Left ventricle myocardium inferior (tissue), 1 donor: ENCODE measurements around the gene C1orf87. TPM values are rescaled to one million over a fixed set of nuclear protein-coding genes. Genes with fewer than 3 reads are reported as not detected.

Experiments used
- DNase-seq: peaks from one replicate; pipeline ENCODE4 v3.0.0-alpha.2; 2020
- H3K27ac ChIP-seq: fragments of 200-600 bp; replicated peaks from 2 replicates; pipeline ENCODE4 v1.8.0; 2021
- H3K27me3 ChIP-seq: fragments of 200-600 bp; 2 replicates; pipeline ENCODE4 v1.8.0; 2021; ENCODE audit warnings: low read depth
- H3K36me3 ChIP-seq: fragments of 200-600 bp; 2 replicates; pipeline ENCODE4 v1.8.0; 2021
- H3K4me1 ChIP-seq: fragments of 200-600 bp; 2 replicates; pipeline ENCODE4 v1.8.0; 2021
- H3K4me3 ChIP-seq: fragments of 200-600 bp; 2 replicates; pipeline ENCODE4 v1.8.0; 2021; ENCODE audit warnings: mild to moderate bottlenecking, moderate library complexity
- H3K9me3 ChIP-seq: fragments of 200-600 bp; replicated peaks from 2 replicates; pipeline ENCODE4 v1.8.0; 2021
- intact Hi-C: fragments of 100-400 bp; cut with micrococcal nuclease; formaldehyde crosslinking; loops from one replicate; pipeline ENCODE4 v1.11.0; 2022
- total RNA-seq: library from RNA; stranded (reverse); fragmentation: NEBNext Ultra II Directional; extraction: Animal tissue kit (Norgen Biotek cat#: 25700); gene quantifications from one replicate; pipeline ENCODE4 v1.2.1, GENCODE V29; 2021
- TF ChIP-seq, protein P1 (sequence below): fragments of 200-600 bp; IDR thresholded peaks from 2 replicates; pipeline ENCODE4 v1.8.0; 2021; ENCODE audit warnings: antibody characterized with exemption, mild to moderate bottlenecking, borderline replicate concordance
- donor health status: DM: no; HTN: yes; CAD: no; lungs with severe emphysema.

Gene C1orf87
- total RNA-seq, 1 donor from 2014 or later = not detected

DNA sequence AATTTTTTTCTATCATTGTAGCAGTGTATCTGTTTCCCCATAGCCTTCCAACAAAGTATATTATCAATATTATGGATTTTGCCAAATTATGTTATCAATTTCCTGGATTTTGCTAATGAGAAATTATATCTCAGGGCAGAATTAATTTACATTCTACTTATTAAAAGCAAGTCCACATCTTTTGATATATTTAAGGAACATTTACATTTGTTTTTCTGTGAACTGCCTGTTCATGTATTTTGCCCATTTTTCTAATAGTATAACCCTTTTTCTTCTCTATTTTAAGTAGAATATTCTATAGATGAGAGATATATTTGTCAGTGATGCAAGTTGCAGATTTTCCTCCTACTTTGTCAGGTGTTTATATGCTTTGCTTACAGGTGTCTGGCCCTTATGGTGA is 24.4 kb downstream of the C1orf87 start:
- DNase-seq = no peak
- no peak overlapping the region for H3K4me3 ChIP-seq
- intact Hi-C loops = no loop called here
- H3K36me3 ChIP-seq = no peaks in the 10 kb centered on the region
- no peak overlapping the region for H3K27ac ChIP-seq
- H3K9me3 ChIP-seq = peaks cover 23% of the 10 kb centered on the region
- H3K27me3 ChIP-seq = peaks cover 13% of the 10 kb centered on the region
- TF ChIP-seq, protein P1, sequence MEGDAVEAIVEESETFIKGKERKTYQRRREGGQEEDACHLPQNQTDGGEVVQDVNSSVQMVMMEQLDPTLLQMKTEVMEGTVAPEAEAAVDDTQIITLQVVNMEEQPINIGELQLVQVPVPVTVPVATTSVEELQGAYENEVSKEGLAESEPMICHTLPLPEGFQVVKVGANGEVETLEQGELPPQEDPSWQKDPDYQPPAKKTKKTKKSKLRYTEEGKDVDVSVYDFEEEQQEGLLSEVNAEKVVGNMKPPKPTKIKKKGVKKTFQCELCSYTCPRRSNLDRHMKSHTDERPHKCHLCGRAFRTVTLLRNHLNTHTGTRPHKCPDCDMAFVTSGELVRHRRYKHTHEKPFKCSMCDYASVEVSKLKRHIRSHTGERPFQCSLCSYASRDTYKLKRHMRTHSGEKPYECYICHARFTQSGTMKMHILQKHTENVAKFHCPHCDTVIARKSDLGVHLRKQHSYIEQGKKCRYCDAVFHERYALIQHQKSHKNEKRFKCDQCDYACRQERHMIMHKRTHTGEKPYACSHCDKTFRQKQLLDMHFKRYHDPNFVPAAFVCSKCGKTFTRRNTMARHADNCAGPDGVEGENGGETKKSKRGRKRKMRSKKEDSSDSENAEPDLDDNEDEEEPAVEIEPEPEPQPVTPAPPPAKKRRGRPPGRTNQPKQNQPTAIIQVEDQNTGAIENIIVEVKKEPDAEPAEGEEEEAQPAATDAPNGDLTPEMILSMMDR = no peak
- no peaks in the 10 kb centered on the region for H3K4me1 ChIP-seq

DNA sequence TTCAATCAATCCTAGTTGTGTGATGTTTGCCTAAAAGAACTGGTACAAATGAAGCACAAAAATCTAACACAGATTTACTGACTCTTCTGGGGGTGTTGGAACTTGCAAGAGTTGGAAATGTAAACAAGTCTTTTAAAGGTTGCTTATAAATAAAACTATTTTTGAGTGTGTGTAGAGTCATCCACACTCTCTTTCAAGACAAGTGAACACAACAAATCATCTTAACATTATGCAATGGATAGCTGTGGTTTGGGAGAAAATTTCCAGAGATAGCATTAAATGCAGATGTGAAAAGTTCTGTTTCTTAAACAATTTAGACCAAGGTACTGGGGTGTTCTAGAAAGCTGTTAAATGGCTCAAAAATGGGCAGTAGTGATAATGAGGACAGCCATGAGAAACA is 28.7 kb downstream of the C1orf87 start:
- H3K27ac ChIP-seq = no peak overlapping the region
- no peaks in the 10 kb centered on the region for H3K4me1 ChIP-seq
- intact Hi-C loops = no loop called here
- no peaks in the 10 kb centered on the region for H3K36me3 ChIP-seq
- TF ChIP-seq, protein P1 = no peak
- H3K27me3 ChIP-seq = no peaks in the 10 kb centered on the region
- no peak overlapping the region for H3K4me3 ChIP-seq
- H3K9me3 ChIP-seq = peaks cover 17% of the 10 kb centered on the region
- DNase-seq = no peak

DNA sequence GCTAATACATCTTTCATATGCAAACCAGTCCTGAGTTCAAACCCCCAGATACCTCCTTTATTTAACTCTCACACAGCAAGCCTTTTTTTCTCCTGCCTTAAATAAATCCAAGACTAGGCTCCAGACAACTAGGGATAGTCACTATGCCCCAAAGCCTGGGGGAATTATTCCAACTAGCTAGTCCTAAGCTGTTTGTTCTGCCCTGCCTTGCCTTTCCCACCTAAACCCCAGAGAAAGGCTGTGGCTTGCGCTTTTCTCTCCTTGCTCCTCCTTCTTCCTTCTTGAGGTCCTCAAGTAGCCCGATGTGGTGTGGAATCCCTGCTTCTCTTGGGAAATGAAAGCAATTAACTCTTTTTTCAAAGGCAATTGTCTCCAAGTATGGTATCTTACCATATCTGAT is 31.8 kb downstream of the C1orf87 start:
- H3K27ac ChIP-seq = no peak overlapping the region
- H3K4me1 ChIP-seq = no peaks in the 10 kb centered on the region
- no peaks in the 10 kb centered on the region for H3K36me3 ChIP-seq
- no peaks in the 10 kb centered on the region for H3K27me3 ChIP-seq
- H3K9me3 ChIP-seq = no peaks in the 10 kb centered on the region
- no peak for DNase-seq
- TF ChIP-seq, protein P1 = no peak
- no peak overlapping the region for H3K4me3 ChIP-seq
- intact Hi-C loops = no loop called here

DNA sequence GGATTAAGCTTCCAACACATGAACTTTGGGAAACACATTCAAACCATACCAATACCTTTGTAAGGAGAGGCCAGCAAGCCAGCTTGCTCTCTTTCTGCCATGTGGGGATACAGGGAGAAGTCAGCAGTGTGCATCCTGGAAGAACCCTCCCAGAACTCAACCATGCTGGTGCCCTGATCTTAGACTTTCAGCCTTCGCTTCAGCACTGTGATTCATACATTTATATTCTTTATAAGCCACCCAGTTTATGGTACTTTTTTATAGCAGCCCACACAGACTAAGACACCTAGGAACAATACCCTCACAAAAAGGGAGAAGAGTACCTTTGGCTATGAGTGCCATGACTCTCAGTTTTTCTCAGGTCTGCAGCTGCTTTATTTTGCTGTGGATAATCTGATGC is 35.9 kb downstream of the C1orf87 start:
- Histone ChIP-seq H3K4me3 (no peak overlapping the region), H3K9me3 (no peaks in the 10 kb centered on the region), H3K36me3 (no peaks in the 10 kb centered on the region), H3K27me3 (no peaks in the 10 kb centered on the region), H3K4me1 (no peaks in the 10 kb centered on the region), H3K27ac (no peak overlapping the region)
- TF ChIP-seq, protein P1 = no peak
- intact Hi-C loops = no loop called here
- no peak for DNase-seq

DNA sequence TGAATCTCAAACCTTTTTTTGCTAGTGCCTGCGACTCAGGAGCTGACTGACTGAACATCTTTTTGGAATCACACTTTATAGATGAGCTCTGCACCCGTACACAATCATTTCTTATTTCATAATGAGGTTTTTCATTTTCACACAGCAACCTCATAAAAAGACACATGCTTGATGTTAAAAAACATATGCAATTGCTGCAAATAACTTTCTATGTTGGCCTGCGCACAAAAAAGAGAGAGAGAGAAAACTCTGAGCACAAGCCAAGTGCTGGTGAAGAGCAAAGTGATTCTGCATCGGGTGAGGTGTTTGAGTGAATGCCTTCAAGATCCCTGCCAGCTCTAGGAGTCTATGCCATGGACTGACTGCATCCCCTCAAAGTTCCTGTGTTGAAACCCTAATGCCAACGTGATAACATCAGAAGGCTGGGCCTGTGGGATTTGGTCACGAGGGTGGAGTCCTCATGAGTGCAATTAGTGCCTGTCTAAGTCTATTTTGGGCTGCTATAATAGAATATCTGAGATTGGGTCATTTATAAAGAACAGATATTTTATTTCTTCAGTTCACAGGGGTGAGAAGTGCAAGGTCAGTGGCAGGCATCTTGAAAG is 36.6 kb downstream of the C1orf87 start:
- no peak overlapping the region for H3K4me3 ChIP-seq
- H3K27me3 ChIP-seq = no peaks in the 10 kb centered on the region
- no peaks in the 10 kb centered on the region for H3K36me3 ChIP-seq
- intact Hi-C loops = no loop called here
- DNase-seq = no peak
- H3K27ac ChIP-seq = no peak overlapping the region
- TF ChIP-seq, protein P1 = no peak
- no peaks in the 10 kb centered on the region for H3K4me1 ChIP-seq
- no peaks in the 10 kb centered on the region for H3K9me3 ChIP-seq
